Endometrium (tissue), 2 donors: ENCODE data around the gene NLRP12.
A peak's percentile ranks its signal among the peaks of the same experiment; 100 is the strongest.
"Not testable (repeated sequence)": the region's sequence is repeated elsewhere in the genome, so short reads cannot be mapped to it uniquely, and the experiment has no call there.

ENCODE experiments used
- FAIRE-seq: peaks from 2 replicates; lab custom pipeline; 2012; peaks lifted over from hg19 to GRCh38; lab: Jason Lieb, UNC
- donor health status: control.
- donor health status: control.

NLRP12 gene, protein sequence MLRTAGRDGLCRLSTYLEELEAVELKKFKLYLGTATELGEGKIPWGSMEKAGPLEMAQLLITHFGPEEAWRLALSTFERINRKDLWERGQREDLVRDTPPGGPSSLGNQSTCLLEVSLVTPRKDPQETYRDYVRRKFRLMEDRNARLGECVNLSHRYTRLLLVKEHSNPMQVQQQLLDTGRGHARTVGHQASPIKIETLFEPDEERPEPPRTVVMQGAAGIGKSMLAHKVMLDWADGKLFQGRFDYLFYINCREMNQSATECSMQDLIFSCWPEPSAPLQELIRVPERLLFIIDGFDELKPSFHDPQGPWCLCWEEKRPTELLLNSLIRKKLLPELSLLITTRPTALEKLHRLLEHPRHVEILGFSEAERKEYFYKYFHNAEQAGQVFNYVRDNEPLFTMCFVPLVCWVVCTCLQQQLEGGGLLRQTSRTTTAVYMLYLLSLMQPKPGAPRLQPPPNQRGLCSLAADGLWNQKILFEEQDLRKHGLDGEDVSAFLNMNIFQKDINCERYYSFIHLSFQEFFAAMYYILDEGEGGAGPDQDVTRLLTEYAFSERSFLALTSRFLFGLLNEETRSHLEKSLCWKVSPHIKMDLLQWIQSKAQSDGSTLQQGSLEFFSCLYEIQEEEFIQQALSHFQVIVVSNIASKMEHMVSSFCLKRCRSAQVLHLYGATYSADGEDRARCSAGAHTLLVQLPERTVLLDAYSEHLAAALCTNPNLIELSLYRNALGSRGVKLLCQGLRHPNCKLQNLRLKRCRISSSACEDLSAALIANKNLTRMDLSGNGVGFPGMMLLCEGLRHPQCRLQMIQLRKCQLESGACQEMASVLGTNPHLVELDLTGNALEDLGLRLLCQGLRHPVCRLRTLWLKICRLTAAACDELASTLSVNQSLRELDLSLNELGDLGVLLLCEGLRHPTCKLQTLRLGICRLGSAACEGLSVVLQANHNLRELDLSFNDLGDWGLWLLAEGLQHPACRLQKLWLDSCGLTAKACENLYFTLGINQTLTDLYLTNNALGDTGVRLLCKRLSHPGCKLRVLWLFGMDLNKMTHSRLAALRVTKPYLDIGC

DNA sequence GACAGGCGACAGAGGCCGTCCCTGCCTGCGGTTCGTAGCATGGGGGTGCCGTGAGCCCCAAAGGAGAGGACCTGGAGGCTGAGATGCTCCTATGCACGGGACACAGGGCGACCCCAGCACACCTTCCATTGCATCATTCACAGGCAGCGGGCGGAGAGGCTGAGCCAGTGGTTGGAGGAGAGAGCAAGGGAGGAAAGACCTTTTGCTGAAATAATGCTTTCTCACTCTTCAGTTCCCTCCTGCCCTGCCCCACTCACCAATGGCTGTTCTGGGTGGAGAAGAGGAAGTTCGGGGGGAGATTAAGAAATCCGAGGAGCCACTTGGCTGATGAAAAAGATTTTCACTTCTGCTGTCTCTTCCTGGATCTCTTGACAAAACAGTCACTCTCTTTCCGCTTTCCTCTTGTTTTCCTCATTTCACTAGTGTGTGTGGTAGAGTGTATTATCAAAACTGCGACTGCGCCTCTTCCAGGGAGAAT, at the start of gene NLRP12:
TSS of gene NLRP12 (minus strand) at position 181 of the 478 bp plus-strand sequence. CDS start at position 41, 140 bp downstream.
- FAIRE-seq, result no peak

DNA sequence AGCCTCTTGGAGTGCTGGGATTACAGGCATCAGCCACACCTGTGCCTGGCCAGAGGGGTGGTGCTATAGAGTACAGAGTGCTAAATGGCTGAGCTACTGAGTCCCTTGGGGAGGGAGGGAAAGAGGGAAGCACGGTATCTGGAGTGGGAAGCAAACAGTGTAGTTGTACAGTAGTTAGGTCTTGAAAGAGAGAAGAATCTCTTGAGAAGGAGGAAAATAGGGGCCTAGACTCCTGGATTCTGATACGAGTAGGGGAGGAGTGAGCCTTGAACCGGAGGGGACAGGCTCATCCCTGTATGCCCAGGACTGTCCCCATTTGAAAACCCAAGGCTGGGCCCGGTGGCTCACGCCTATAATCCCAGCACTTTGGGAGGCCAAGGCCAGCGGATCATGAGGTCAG, 48.6 kb upstream of the NLRP12 start:
- no peak for FAIRE-seq

DNA sequence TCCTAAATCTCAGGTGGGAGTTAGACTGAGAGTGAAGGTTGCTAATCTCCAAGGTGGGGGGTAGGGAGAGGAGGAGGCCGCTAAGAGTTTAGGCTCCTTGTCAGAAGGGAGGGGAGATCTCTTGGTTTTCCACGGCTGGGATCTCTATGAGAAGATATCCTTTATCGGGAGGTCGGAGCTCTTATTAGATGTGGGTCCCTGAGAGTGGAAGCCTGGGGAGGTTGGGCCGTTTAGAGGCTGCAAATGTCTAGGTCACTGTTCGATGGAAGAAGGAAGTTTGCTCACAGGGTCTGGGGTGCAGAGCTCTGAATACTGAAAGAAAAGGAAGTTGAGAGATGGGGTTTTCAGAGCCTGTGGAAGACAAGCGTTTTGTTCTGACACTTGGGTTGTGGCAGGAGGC, 47.3 kb upstream of the NLRP12 start:
- no peak for FAIRE-seq

- no peak for FAIRE-seq
Measured at GRCh38 chr19:53870485-53870844, 46.4 kb upstream of the NLRP12 start.

- not testable (repeated sequence) for FAIRE-seq
Measured at GRCh38 chr19:53869805-53870484, 45.8 kb upstream of the NLRP12 start.

DNA sequence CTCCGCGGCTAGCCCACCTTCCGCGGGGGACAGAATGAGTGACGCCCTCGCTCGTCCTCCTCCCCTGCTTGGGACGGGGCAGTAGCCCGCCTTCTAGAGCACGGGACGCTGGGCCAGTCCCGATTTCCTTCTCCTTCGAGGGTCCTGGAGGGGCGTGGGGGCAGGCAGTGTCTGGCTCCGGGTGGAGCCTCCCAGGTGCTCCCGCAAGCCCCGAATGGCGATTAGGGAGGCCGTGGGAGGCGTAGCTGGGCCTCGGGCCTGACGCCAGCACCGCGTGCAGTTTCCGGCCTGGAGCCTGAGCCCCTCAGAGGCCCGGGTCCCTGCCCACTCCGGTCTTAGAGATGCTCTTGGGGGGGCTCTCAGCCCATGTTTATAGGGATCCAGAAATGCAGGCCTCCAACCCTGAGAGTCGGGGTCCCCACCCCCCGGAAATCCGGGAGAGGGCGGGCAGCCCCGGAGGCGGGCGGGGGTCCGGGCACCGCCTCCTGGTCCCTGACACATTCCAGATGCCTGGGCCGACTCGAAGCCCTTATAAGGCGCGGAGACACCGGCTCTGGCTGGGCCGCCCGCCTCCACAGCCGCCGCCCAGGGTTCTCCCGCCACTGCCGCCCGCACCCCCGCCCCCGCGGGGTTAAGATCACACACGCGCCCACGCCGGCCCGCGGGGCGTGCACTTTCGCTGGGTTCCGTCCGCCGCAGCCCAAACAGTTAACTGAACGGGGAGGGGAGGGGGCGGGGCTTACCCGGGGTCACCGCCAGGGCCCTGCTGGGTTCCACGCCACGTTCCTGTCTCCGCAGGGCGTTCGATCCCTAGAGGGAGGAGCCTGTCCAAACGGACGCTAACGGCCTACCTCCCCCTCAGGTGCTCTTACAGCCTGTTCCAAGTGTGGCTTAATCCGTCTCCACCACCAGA, 45.0 kb upstream of the NLRP12 start:
- no peak for FAIRE-seq

GRCh38 chr19:53868091-53868891, 44.2 kb upstream of the NLRP12 start:
- no peak for FAIRE-seq

GRCh38 chr19:53867225-53868090, 43.3 kb upstream of the NLRP12 start, which contains the start of gene MYADM:
Gene MYADM (plus strand): TSS chr19:53867883. CDS start chr19:53873530, 5,647 bp downstream.
- peak; percentile 74 for FAIRE-seq

GRCh38 chr19:53866865-53867224, 42.7 kb upstream of the NLRP12 start:
- FAIRE-seq, result no peak

- no peak for FAIRE-seq
Measured at GRCh38 chr19:53865918-53866864, 42.1 kb upstream of the NLRP12 start.

DNA sequence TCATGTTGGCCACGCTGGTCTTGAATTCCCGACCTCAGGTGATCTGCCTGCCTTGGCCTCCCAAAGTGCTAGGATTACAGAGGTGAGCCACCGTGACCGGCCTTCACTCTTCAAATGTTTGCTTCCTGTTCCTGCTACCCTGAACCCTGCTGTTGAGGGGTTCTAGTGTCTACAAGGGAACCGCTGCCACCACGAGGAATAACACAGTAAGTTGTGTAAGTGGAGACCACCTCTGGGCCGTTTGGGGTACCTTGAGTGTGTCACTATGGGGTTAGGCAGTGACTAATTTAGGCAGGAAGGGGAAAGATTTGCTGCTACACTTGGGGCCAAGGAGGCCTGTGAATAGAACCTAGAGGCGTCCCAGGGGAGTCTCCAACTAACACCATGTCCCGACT, 41.4 kb upstream of the NLRP12 start:
- FAIRE-seq, result no peak

DNA sequence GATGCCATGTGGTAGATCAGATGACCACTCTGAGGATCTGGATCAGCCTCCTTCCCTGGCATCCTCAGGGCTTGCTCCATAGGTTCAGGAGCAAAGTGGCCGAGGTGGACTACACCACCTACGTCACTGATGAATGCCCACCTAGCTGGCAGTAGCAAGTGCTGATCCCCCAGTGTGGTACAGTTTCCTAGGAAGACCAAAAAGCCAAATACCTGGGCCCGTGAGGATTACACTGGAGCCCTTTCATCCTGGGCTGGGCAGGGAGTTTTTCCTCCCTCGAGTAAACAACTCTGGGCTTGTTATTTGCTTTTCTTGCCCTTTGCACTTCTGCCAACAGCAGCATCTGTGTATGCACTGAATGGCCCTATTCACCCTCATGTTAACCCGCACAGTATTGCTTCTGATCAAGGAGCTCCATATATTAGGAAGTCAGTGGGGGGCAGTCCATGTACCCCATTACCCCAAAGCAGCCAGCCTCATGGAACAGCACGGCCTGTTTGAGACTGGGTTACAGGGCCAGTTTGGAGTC, 40.3 kb upstream of the NLRP12 start:
- no peak for FAIRE-seq

DNA sequence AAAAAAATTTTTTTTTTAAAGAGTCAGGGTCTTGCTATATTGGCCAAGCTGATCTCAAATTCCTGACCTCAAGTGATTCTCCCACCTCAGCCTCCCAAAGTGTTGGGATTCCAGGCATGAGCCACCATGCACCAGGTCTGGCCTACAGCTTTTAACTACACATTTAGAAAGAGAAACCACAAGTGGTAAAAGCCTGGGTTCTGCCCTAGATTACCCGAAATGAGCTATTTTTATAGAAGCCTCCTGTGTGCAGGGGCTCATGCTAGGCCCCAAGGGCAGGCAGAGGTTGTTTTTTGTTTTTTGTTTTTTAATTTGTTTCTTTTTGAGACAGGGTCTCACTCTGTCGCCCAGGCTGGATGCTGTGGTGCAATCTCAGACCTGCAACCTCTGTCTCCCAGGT, 29.6 kb upstream of the NLRP12 start:
- no peak for FAIRE-seq

DNA sequence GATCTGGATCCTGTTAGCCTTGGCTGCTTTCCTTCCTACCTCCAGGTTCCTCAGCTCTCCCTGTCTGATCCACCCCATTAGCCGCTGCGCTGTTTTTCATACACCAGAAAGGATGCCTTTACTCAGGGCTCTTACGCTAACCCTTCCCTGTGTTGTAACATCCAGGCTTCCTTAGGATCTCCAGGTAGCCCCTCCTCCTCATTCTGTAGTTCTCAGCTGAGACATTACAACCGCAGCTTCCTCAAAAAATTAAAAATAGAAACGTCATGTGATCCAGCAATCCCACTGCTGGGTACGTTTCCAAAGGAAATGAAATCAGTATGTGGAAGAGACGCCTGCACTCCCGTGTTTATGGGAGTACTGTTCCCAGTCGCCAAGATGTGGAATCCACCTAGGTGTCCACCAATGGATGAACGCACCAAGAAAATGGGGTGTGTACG, 25.1 kb upstream of the NLRP12 start:
- FAIRE-seq, result no peak

- no peak for FAIRE-seq
Measured at GRCh38 chr19:53847555-53847954, 23.4 kb upstream of the NLRP12 start.

- FAIRE-seq, result no peak
Measured at GRCh38 chr19:53844849-53845246, 20.7 kb upstream of the NLRP12 start.

DNA sequence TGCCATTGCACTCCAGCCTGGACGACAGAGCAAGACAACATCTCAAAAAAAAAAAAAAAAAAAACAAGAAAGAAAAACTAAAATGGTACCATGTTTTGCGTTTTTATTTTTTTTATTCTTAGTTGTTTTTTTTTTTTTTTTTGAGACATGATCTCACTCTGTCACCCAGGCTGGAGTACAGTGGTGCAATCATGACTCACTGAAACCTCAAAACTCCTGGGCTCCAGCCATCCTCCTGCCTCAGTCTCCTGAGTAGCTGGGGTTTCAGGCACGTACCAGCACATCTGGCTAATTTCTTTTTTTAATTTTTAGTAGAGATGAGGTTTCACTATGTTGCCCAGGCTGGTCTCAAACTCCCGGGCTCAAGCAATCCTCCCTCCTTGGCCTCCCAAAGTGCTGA, 16.8 kb upstream of the NLRP12 start:
- not testable (repeated sequence) for FAIRE-seq

DNA sequence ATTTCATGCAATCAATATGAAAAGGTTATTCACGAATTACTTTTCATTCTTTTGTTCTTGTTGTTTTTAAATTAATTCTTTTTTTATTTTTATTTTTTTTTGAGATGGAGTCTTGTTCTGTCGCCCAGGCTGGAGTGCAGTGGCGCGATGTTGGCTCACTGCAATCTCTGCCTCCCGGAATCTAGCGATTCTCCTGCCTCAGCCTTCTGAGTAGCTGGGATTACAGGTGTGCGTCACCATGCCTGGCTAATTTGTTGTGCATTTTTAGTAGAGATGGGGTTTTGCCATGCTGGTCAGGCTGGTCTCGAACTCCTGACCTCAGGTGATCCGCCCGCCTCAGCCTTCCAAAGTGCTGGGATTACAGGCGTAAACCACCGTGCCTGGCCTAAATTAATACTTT, 16.1 kb upstream of the NLRP12 start:
- not testable (repeated sequence) for FAIRE-seq
